SK-N-SH treated with all-trans-retinoic acid at 6 μM for 48 hours (cell line): ENCODE results near the gene CRIP2.

Source experiments
- ATAC-seq: fragments of 200-7000 bp; cut with Tn5 transposase; 3 replicates; pipeline ENCODE4 v1.9.1; 2020; ENCODE audit warnings: mild to moderate bottlenecking, moderate library complexity
- ARNTL ChIP-seq: fragments of 450-650 bp; formaldehyde crosslinking; IDR thresholded peaks from 2 replicates; pipeline ENCODE4 v1.5.0; 2020; ENCODE audit warnings: low read depth, mild to moderate bottlenecking, moderate library complexity, borderline replicate concordance
- BACH2 ChIP-seq: fragments of 250-450 bp; sonication (Bioruptor Pico); IDR thresholded peaks from 2 replicates; pipeline ENCODE4 v1.9.0; 2021; ENCODE audit warnings: mild to moderate bottlenecking, borderline replicate concordance
- CREB5 ChIP-seq: fragments of 250-450 bp; sonication (Bioruptor Pico); IDR thresholded peaks from 2 replicates; pipeline ENCODE4 v1.5.1; 2020; ENCODE audit warnings: low read depth, mild to moderate bottlenecking, moderate library complexity
- CSDC2 ChIP-seq: fragments of 250-450 bp; sonication (Bioruptor Pico); IDR thresholded peaks from 2 replicates; pipeline ENCODE4 v1.5.0; 2020; ENCODE audit warnings: mild to moderate bottlenecking, moderate library complexity
- CSRNP3 ChIP-seq: fragments of 250-450 bp; sonication (Bioruptor Pico); IDR thresholded peaks from 2 replicates; pipeline ENCODE4 v1.5.1; 2021; ENCODE audit warnings: mild to moderate bottlenecking, moderate library complexity
- GLIS3 ChIP-seq: fragments of 250-450 bp; sonication (Bioruptor Pico); IDR thresholded peaks from 2 replicates; pipeline ENCODE4 v1.5.0; 2020; ENCODE audit warnings: mild to moderate bottlenecking, moderate library complexity
- ISL1 ChIP-seq: fragments of 250-450 bp; sonication (Bioruptor Pico); IDR thresholded peaks from 2 replicates; pipeline ENCODE4 v2.1.2; 2022; ENCODE audit warnings: mild to moderate bottlenecking, moderate library complexity
- OSR1 ChIP-seq: fragments of 250-450 bp; sonication (Bioruptor Pico); IDR thresholded peaks from 2 replicates; pipeline ENCODE4 v1.8.0; 2022; ENCODE audit warnings: moderate library complexity, mild to moderate bottlenecking, inconsistent platforms
- PATZ1 ChIP-seq: fragments of 250-450 bp; sonication (Bioruptor Pico); IDR thresholded peaks from 2 replicates; pipeline ENCODE4 v1.8.0; 2020; ENCODE audit warnings: mild to moderate bottlenecking, moderate library complexity, borderline replicate concordance
- POU6F1 ChIP-seq: fragments of 250-450 bp; sonication (Bioruptor Pico); IDR thresholded peaks from 2 replicates; pipeline ENCODE4 v1.8.0; 2021; ENCODE audit warnings: low read depth, mild to moderate bottlenecking, moderate library complexity, borderline replicate concordance
- RARB ChIP-seq: fragments of 250-450 bp; sonication (Bioruptor Pico); IDR thresholded peaks from 2 replicates; pipeline ENCODE4 v1.8.0; 2021; ENCODE audit warnings: mild to moderate bottlenecking, moderate library complexity
- SNAI2 ChIP-seq: fragments of 250-450 bp; sonication (Bioruptor Pico); IDR thresholded peaks from 2 replicates; pipeline ENCODE4 v1.5.0; 2020; ENCODE audit warnings: mild to moderate bottlenecking, moderate library complexity
- TCF4 ChIP-seq: fragments of 250-450 bp; sonication (Bioruptor Pico); IDR thresholded peaks from 2 replicates; pipeline ENCODE4 v1.8.0; 2021; ENCODE audit warnings: mild to moderate bottlenecking, moderate library complexity, borderline replicate concordance
- TSHZ2 ChIP-seq: fragments of 250-450 bp; sonication (Bioruptor Pico); IDR thresholded peaks from 2 replicates; pipeline ENCODE4 v1.5.0; 2020; ENCODE audit warnings: mild to moderate bottlenecking, moderate library complexity
- ZFP3 ChIP-seq: fragments of 250-450 bp; sonication (Bioruptor Pico); IDR thresholded peaks from 2 replicates; pipeline ENCODE4 v1.5.0; 2020; ENCODE audit warnings: mild to moderate bottlenecking, moderate library complexity
- ZFP30 ChIP-seq: fragments of 450-650 bp; formaldehyde crosslinking; IDR thresholded peaks from 2 replicates; pipeline ENCODE4 v1.5.0; 2022; ENCODE audit warnings: mild to moderate bottlenecking, moderate library complexity
- ZNF565 ChIP-seq: fragments of 450-650 bp; formaldehyde crosslinking; conservative IDR thresholded peaks from 2 replicates; pipeline ENCODE4 v1.5.0; 2020; ENCODE audit warnings: low read depth, mild to moderate bottlenecking, moderate library complexity
- ZNF70 ChIP-seq: fragments of 450-650 bp; formaldehyde crosslinking; IDR thresholded peaks from 2 replicates; pipeline ENCODE4 v1.5.0; 2020; ENCODE audit warnings: mild to moderate bottlenecking, moderate library complexity
- ZNF8 ChIP-seq: fragments of 450-650 bp; formaldehyde crosslinking; IDR thresholded peaks from 2 replicates; pipeline ENCODE4 v1.5.0; 2020; ENCODE audit warnings: mild to moderate bottlenecking, moderate library complexity

CRIP2 gene

GRCh38 chr14:105440554-105440900, 34.1 kb upstream of the CRIP2 start (continued):
- TF ChIP-seq TCF4 (no peak), CSRNP3 (CRISPR knock-in tag) (no peak), CREB5 (CRISPR knock-in tag) (no peak), ZNF70 (no peak), BACH2 (no peak)
- TF ChIP-seq, all 23 proteins: peak for 0

- TF ChIP-seq ZFP3 (CRISPR knock-in tag) (no peak), ZNF565 (no peak), ZNF70 (no peak), ZFP30 (CRISPR knock-in tag) (no peak), CSDC2 (no peak), ISL1 (no peak), ZNF8 (no peak), CREB5 (CRISPR knock-in tag) (no peak), GLIS3 (CRISPR knock-in tag) (no peak), RARB (CRISPR knock-in tag) (no peak), TSHZ2 (no peak), ARNTL (CRISPR knock-in tag) (no peak), TCF4 (no peak)
- no peak for ATAC-seq
Observed at GRCh38 chr14:105440992-105441391, 33.6 kb upstream of the CRIP2 start.

GRCh38 chr14:105442125-105442524, 32.5 kb upstream of the CRIP2 start:
- no peak for TF ChIP-seq SNAI2
- TF ChIP-seq POU6F1 (CRISPR knock-in tag): no peak
- no peak for TF ChIP-seq ARNTL (CRISPR knock-in tag)
- TF ChIP-seq ZFP30 (CRISPR knock-in tag): no peak
- no peak for TF ChIP-seq ISL1
- TF ChIP-seq ZNF565: no peak
- TF ChIP-seq OSR1: no peak
- no peak for TF ChIP-seq TCF4
- no peak for TF ChIP-seq CSRNP3 (CRISPR knock-in tag)
- TF ChIP-seq CSDC2: no peak
- TF ChIP-seq PATZ1 (CRISPR knock-in tag): no peak
- no peak for TF ChIP-seq ZFP3 (CRISPR knock-in tag)
- no peak for ATAC-seq
